GM23338 (cell line): Measurements from ENCODE around the gene KIAA0040.

Experiments used
- CREB1 ChIP-seq: fragments of 250-450 bp; sonication (Bioruptor Pico); IDR thresholded peaks from 2 replicates; pipeline ENCODE4 v1.5.0; 2020; ENCODE audit warnings: low read depth, mild to moderate bottlenecking, moderate library complexity
- EZH2 ChIP-seq: fragments of 200-600 bp; sonication (generic); IDR thresholded peaks from one replicate; pipeline ENCODE4 v1.8.0; 2017; ENCODE audit warnings: antibody characterized with exemption, mild to moderate bottlenecking, low read depth; ENCODE audit not compliant: unreplicated experiment
- POLR2AphosphoS5 ChIP-seq: IDR thresholded peaks from 2 replicates; pipeline ENCODE4 v1.6.1; 2016; ENCODE audit warnings: antibody characterized with exemption, low read depth
- TF ChIP-seq, protein P1 (sequence below), 2 experiments: fragments of 200-600 bp in 1 of 2; sonication (generic) in 1 of 2; conservative IDR thresholded peaks; 2 replicates each; pipeline versions ENCODE4 v1.5.1 to v1.6.1; 2016 to 2017; ENCODE audit warnings: antibody characterized with exemption in 2 of 2, low read depth in 2 of 2, mild to moderate bottlenecking in 2 of 2, moderate library complexity in 1 of 2

DNA sequence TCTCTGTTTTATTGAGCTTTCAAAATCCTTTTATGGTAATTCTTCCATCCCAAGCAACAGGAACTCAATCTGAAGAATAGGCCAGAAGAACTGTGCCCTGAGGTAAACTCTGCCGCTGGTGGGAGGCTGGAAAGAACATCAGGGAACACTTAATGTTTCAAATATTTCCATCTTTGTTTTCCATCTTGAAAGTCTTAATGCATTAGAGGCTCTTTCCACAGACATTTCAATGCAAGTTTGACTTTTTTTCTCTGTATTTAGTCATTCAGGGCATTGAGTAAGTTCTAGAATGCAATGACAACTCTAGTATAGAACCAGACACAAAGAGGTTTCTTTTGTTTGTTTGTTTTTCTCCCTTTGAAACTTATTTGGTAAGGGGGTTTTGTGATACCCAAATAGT lies 61.5 kb downstream of the KIAA0040 start:
- TF ChIP-seq, protein P1, sequence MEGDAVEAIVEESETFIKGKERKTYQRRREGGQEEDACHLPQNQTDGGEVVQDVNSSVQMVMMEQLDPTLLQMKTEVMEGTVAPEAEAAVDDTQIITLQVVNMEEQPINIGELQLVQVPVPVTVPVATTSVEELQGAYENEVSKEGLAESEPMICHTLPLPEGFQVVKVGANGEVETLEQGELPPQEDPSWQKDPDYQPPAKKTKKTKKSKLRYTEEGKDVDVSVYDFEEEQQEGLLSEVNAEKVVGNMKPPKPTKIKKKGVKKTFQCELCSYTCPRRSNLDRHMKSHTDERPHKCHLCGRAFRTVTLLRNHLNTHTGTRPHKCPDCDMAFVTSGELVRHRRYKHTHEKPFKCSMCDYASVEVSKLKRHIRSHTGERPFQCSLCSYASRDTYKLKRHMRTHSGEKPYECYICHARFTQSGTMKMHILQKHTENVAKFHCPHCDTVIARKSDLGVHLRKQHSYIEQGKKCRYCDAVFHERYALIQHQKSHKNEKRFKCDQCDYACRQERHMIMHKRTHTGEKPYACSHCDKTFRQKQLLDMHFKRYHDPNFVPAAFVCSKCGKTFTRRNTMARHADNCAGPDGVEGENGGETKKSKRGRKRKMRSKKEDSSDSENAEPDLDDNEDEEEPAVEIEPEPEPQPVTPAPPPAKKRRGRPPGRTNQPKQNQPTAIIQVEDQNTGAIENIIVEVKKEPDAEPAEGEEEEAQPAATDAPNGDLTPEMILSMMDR (conservative IDR thresholded peaks at IDR 0.05; ENCODE audit: low read depth in 2 of 2), result no peak
- TF ChIP-seq CREB1, result no peak
- no peak for TF ChIP-seq POLR2AphosphoS5
- no peak for TF ChIP-seq EZH2
